Esophagus muscularis mucosa (tissue), 4 donors: ENCODE results near the gene PBX3. TPM values are rescaled to one million over a fixed set of nuclear protein-coding genes. Genes with fewer than 3 reads are reported as not detected.
A peak's percentile ranks its signal among the peaks of the same experiment; 100 is the strongest.

Experiments used
- DNase-seq: peaks from one replicate; pipeline ENCODE4 v3.0.0-alpha.2; 2017; ENCODE audit errors: extremely low spot score
- H3K27ac ChIP-seq, 4 donors: fragments of 200-600 bp; sonication (generic); replicated peaks in 1 of 4; 1 replicate in 3 of 4; 2 replicates in 1 of 4; pipeline ENCODE4 v1.5.1; 2016 to 2019; ENCODE audit warnings: mild to moderate bottlenecking in 1 of 4
- H3K27me3 ChIP-seq, 4 donors: fragments of 200-600 bp; sonication (generic); one replicate each; pipeline versions ENCODE4 v1.5.1 to v1.6.0; 2016 to 2019
- H3K36me3 ChIP-seq, 4 donors: fragments of 200-600 bp; sonication (generic); one replicate each; pipeline ENCODE4 v1.5.1; 2016 to 2019
- H3K4me1 ChIP-seq, 4 donors: fragments of 200-600 bp; sonication (generic); one replicate each; pipeline ENCODE4 v1.5.1; 2016 to 2019
- H3K4me3 ChIP-seq, 4 donors: fragments of 200-600 bp; sonication (generic); 1 replicate in 2 of 4; 2 replicates in 2 of 4; pipeline ENCODE4 v1.5.1; 2016 to 2019; ENCODE audit warnings: mild to moderate bottlenecking in 4 of 4, moderate library complexity in 1 of 4
- H3K9me3 ChIP-seq, 4 donors: fragments of 200-600 bp; sonication (generic); 1 replicate in 3 of 4; 2 replicates in 1 of 4; pipeline ENCODE4 v1.5.1; 2016 to 2019
- CTCF ChIP-seq, 3 experiments: fragments of 200-600 bp in 2 of 3; fragments of 450-650 bp in 1 of 3; sonication (generic) in 2 of 3; IDR thresholded peaks; one replicate each; pipeline ENCODE4 v1.5.1; 2017 to 2019; ENCODE audit warnings: antibody characterized with exemption in 3 of 3, mild to moderate bottlenecking in 2 of 3, moderate library complexity in 1 of 3
- EP300 ChIP-seq: sonication (generic); formaldehyde crosslinking; IDR thresholded peaks from one replicate; pipeline ENCODE4 v1.6.1; 2017; ENCODE audit warnings: antibody characterized with exemption
- POLR2A ChIP-seq: fragments of 450-650 bp; IDR thresholded peaks from one replicate; pipeline ENCODE4 v1.6.1; 2017; ENCODE audit warnings: antibody characterized with exemption, moderate library complexity, mild to moderate bottlenecking, low read depth
- POLR2AphosphoS5 ChIP-seq, 2 donors: sonication (generic); formaldehyde crosslinking; IDR thresholded peaks; one replicate each; pipeline ENCODE4 v1.6.1; 2017; ENCODE audit warnings: antibody characterized with exemption in 2 of 2
- WGBS: methylation state at CpG from one replicate; pipeline ENCODE4 v1.1.5; 2018; 5-methylcytosine and 5-hydroxymethylcytosine counted together
- intact Hi-C: fragments of 100-400 bp; cut with DNase I; formaldehyde crosslinking; loops from one replicate; pipeline ENCODE4 v1.15.1; 2023
- total RNA-seq, 4 donors: library from RNA; depleted of rRNA; stranded (reverse); fragments of >200 nt; gene quantifications; one replicate each; pipeline versions ENCODE4 v1.1.0 to v1.2.1, GENCODE V29; 2016

The PBX3 gene
- total RNA-seq, 4 donors from 2014 or later, result 50.1 to 82.4 (median 54.3) TPM

GRCh38 chr9:125705893-125706292 is 41.3 kb upstream of the PBX3 start:
- Histone ChIP-seq H3K4me3 (peak overlapping the region; percentile 76 to 100 (median 96)), H3K4me1 (peaks cover 17 to 32% (median 24%) of the 10 kb centered on the region in 4 donors), H3K27ac (no peak overlapping the region), H3K27me3 (no peaks in the 10 kb centered on the region), H3K36me3 (no peaks in the 10 kb centered on the region), H3K9me3 (no peaks in the 10 kb centered on the region)
- TF ChIP-seq CTCF (IDR thresholded peaks at IDR 0.05) (no peak), POLR2A (no peak), POLR2AphosphoS5 (IDR thresholded peaks at IDR 0.05) (no peak), EP300 (no peak)
- no peak for DNase-seq
- 80% methylated on average over 4 of the region's 4 CpGs for WGBS
- intact Hi-C loops, result loop anchor here (5.0 to 10.0 kb wide), 3 partner anchors 41 to 301 kb away; partner anchors contain the start of gene PBX3

- peak within 1 kb of the TSS; percentile 76 to 100 (median 96) for H3K4me3 ChIP-seq
- 0% methylated on average over 15 of the region's 63 CpGs for WGBS
- peak; percentile 96 for DNase-seq
- H3K4me1 ChIP-seq, result peaks cover 17 to 32% (median 24%) of the 10 kb centered on the region in 4 donors
- intact Hi-C loops, result loop anchor here (5.0 to 10.0 kb wide), 3 partner anchors 40 to 302 kb away; partner anchors contain the start of gene PBX3
- no peaks in the 10 kb centered on the region for H3K9me3 ChIP-seq
- peak within 1 kb of the TSS; percentile 76 to 85 (median 82) for H3K27ac ChIP-seq
- no peak for TF ChIP-seq EP300
- peak; percentile 87 to 91 for TF ChIP-seq POLR2AphosphoS5 (IDR thresholded peaks at IDR 0.05)
- no peak for TF ChIP-seq POLR2A
- TF ChIP-seq CTCF (IDR thresholded peaks at IDR 0.05), result no peak
- no peaks in the 10 kb centered on the region for H3K27me3 ChIP-seq
- no peaks in the 10 kb centered on the region for H3K36me3 ChIP-seq
Observed at GRCh38 chr9:125706651-125707471, 40.3 kb upstream of the PBX3 start, which contains the start of gene MAPKAP1. Gene MAPKAP1, minus strand, starts transcription at chr9:125707208. Its CDS starts 34,634 bp downstream, at chr9:125672574.

DNA sequence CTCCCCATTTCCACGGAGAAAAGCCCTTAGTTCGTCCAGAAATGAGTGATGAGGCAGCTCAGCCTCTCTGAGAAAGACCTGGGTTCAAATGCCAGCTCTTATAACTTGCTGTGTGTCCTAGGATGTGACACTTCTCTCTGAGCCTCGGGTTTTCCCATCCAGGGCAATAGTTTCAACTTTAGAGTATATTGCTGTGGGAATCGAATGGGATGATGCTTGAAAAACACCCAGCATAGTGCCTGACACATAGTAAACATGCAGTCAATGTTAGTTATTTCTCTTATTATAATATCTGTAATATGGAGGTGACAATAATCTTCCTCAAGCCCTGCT is 39.7 kb upstream of the PBX3 start:
- peaks cover 17 to 32% (median 24%) of the 10 kb centered on the region in 4 donors for H3K4me1 ChIP-seq
- TF ChIP-seq EP300, result peak; percentile 10
- no peak for TF ChIP-seq CTCF (IDR thresholded peaks at IDR 0.05)
- peak overlapping the region; percentile 76 to 100 (median 96) for H3K4me3 ChIP-seq
- intact Hi-C loops, result loop anchor here (5.0 to 10.0 kb wide), 3 partner anchors 40 to 303 kb away; partner anchors contain the start of gene PBX3
- H3K27ac ChIP-seq, result peak overlapping the region; percentile 76 to 85 (median 82)
- no peak for DNase-seq
- H3K36me3 ChIP-seq, result no peaks in the 10 kb centered on the region
- WGBS, result 51% methylated on average over 2 of the region's 4 CpGs
- H3K9me3 ChIP-seq, result no peaks in the 10 kb centered on the region
- H3K27me3 ChIP-seq, result no peaks in the 10 kb centered on the region

- intact Hi-C loops, result no loop called here
- Histone ChIP-seq H3K4me1 (no peaks in the 10 kb centered on the region), H3K9me3 (no peaks in the 10 kb centered on the region), H3K36me3 (no peaks in the 10 kb centered on the region), H3K4me3 (no peak overlapping the region), H3K27me3 (no peaks in the 10 kb centered on the region), H3K27ac (no peak overlapping the region)
- TF ChIP-seq CTCF (IDR thresholded peaks at IDR 0.05), result no peak
- no peak for TF ChIP-seq POLR2AphosphoS5 (IDR thresholded peaks at IDR 0.05)
- TF ChIP-seq POLR2A, result no peak
- DNase-seq, result no peak
- WGBS, result 86% methylated on average over 13 of the region's 13 CpGs
Observed at GRCh38 chr9:125726456-125727132, 20.6 kb upstream of the PBX3 start.
